Ascending aorta (tissue), 2 donors: ENCODE data around the gene LRRC45. TPM values are rescaled to one million over a fixed set of nuclear protein-coding genes. Genes with fewer than 3 reads are reported as not detected.

Experiments used
- DNase-seq, 2 donors: peaks; one replicate each; pipeline ENCODE4 v3.0.0-alpha.2; 2019; ENCODE audit warnings: low spot score in 2 of 2
- H3K27ac ChIP-seq, 2 donors: fragments of 200-600 bp; sonication (generic); one replicate each; pipeline ENCODE4 v1.5.1; 2016 to 2017; ENCODE audit warnings: mild to moderate bottlenecking in 1 of 2
- H3K27me3 ChIP-seq: fragments of 200-600 bp; sonication (generic); one replicate; pipeline ENCODE4 v1.5.1; 2017
- H3K36me3 ChIP-seq, 2 donors: fragments of 200-600 bp; sonication (generic); one replicate each; pipeline ENCODE4 v1.5.1; 2016
- H3K4me1 ChIP-seq, 2 donors: fragments of 200-600 bp; sonication (generic); one replicate each; pipeline ENCODE4 v1.5.1; 2016 to 2017; ENCODE audit warnings: mild to moderate bottlenecking in 1 of 2
- H3K4me3 ChIP-seq, 2 donors: fragments of 200-600 bp; sonication (generic); one replicate each; pipeline ENCODE4 v1.5.1; 2016 to 2017; ENCODE audit warnings: mild to moderate bottlenecking in 1 of 2
- H3K9me3 ChIP-seq, 2 donors: fragments of 200-600 bp; sonication (generic); one replicate each; pipeline ENCODE4 v1.5.1; 2016
- CTCF ChIP-seq, 3 experiments: fragments of 200-600 bp in 2 of 3; fragments of 450-650 bp in 1 of 3; sonication (generic) in 2 of 3; IDR thresholded peaks; one replicate each; pipeline ENCODE4 v1.5.1; 2016 to 2019; ENCODE audit warnings: antibody characterized with exemption in 3 of 3, mild to moderate bottlenecking in 1 of 3, moderate library complexity in 1 of 3
- intact Hi-C: fragments of 100-400 bp; cut with DNase I; formaldehyde crosslinking; loops from one replicate; pipeline ENCODE4 v1.15.1; 2023
- total RNA-seq: library from RNA; depleted of rRNA; stranded (reverse); fragments of >200 nt; gene quantifications from one replicate; pipeline ENCODE4 v1.1.0, GENCODE V29; 2016

LRRC45 gene
- total RNA-seq, 1 donor from 2014 or later, result 2.0 TPM

GRCh38 chr17:82049106-82049505 is 26.0 kb downstream of the LRRC45 start:
- H3K9me3 ChIP-seq, result no peaks in the 10 kb centered on the region
- H3K27ac ChIP-seq, result no peak overlapping the region
- H3K4me1 ChIP-seq, result peaks cover 18 to 19% of the 10 kb centered on the region in 2 donors
- no peaks in the 10 kb centered on the region for H3K27me3 ChIP-seq
- H3K4me3 ChIP-seq, result no peak overlapping the region
- DNase-seq, result no peak
- no peak for TF ChIP-seq CTCF (IDR thresholded peaks at IDR 0.05)
- peaks cover 19 to 36% of the 10 kb centered on the region in 2 donors for H3K36me3 ChIP-seq
- intact Hi-C loops, result no loop called here

- no peak for DNase-seq
- H3K9me3 ChIP-seq, result no peaks in the 10 kb centered on the region
- H3K36me3 ChIP-seq, result peaks cover 24 to 41% of the 10 kb centered on the region in 2 donors
- TF ChIP-seq CTCF (IDR thresholded peaks at IDR 0.05), result no peak
- no peak overlapping the region for H3K4me3 ChIP-seq
- H3K27ac ChIP-seq, result no peak overlapping the region
- intact Hi-C loops, result no loop called here
- no peaks in the 10 kb centered on the region for H3K27me3 ChIP-seq
- H3K4me1 ChIP-seq, result peaks cover 18 to 19% of the 10 kb centered on the region in 2 donors
Measured at GRCh38 chr17:82049521-82049971, 26.4 kb downstream of the LRRC45 start.

DNA sequence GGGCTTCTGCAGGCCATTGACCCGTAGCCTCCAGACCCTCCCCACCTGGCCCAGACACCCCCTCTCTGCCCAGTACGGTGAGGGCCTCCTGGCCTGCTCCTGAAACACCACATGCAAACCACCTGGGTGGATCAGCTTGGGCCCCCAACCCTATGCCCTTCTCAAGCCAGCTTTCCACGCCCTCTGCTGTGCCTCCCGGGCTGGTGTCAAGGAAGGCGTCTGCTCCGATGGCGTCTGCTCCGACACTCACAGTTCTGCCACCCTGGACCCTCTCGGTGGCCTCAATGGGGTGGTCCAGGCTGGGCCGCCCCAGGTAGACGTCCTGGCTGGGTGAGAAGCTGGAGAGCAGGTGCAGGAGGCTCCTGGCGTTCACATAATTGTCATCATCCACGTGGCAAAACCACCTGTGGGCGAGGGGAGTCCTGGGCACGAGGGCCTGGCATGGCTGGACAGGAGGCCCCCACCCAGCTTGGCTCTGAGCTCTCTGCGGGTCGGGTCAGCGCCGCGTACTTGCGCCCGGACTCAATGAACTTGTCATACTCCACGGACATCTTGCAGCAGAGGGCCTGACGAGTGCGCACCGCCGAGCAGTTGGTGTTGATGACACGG is 27.2 kb downstream of the LRRC45 start:
- peaks cover 18 to 19% of the 10 kb centered on the region in 2 donors for H3K4me1 ChIP-seq
- H3K9me3 ChIP-seq, result no peaks in the 10 kb centered on the region
- H3K36me3 ChIP-seq, result peaks cover 31 to 48% of the 10 kb centered on the region in 2 donors
- no peaks in the 10 kb centered on the region for H3K27me3 ChIP-seq
- peak overlapping the region in 1 of 2 donors; percentile 11 for H3K27ac ChIP-seq
- peak overlapping the region; percentile 83 to 94 for H3K4me3 ChIP-seq
- no peak for DNase-seq
- intact Hi-C loops, result loop anchor here (2.0 kb wide), 2 partner anchors 15 to 27 kb away; partner anchors contain the start of genes CENPX, DUS1L and LRRC45
- TF ChIP-seq CTCF (IDR thresholded peaks at IDR 0.05), result no peak

DNA sequence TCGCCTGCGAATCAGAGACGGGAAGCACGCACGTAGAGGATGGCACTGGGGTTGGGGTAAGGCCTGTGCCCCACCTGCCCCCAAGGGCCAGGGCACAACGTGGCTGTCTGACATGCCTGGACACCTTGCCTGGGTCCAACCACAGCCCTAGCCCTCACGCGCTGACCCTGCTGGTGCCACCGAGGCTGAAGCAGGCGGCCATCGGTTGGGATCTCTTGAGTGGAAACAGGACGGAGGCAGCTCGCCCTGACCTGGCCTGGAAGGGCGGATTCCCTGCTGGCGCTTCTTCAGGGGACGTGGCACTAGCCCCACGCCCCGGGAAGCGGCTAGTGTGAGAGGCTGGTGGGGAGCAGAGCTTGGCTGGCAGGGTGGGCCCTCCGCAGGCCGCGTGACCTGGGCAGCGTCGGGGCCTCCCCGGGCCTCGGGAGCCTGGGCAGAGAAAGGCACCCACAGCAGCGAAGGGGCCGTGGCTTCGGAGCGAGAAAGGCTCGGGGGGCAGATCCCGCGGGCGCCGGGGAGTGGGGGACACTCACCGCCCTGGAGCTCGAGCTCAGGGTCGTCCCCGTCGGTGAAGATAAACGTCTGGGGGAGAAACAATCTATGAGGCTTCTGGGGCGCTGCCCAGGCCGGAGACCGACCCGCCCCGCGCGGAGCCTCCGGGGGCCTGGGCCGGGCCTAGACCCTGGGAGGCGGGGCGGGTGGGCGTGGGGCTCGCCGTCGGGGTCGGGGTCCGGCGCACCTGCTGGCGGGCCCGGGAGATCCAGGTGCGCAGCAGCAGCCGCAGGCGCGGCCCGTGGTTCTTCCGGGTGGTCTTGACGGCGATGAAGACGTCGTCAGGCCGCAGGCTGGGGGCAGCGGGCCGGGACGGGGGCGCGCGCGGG is 27.9 kb downstream of the LRRC45 start:
- intact Hi-C loops, result loop anchor here (2.0 kb wide), 2 partner anchors 14 to 28 kb away; partner anchors contain the start of genes CENPX, DUS1L and LRRC45
- TF ChIP-seq CTCF (IDR thresholded peaks at IDR 0.05), result no peak
- H3K9me3 ChIP-seq, result no peaks in the 10 kb centered on the region
- H3K36me3 ChIP-seq, result peaks cover 38 to 55% of the 10 kb centered on the region in 2 donors
- no peaks in the 10 kb centered on the region for H3K27me3 ChIP-seq
- H3K4me1 ChIP-seq, result peaks cover 18 to 19% of the 10 kb centered on the region in 2 donors
- H3K27ac ChIP-seq, result peak overlapping the region; percentile 11 to 14
- H3K4me3 ChIP-seq, result peak overlapping the region; percentile 83 to 94
- no peak for DNase-seq

GRCh38 chr17:82051776-82052637 is 28.9 kb downstream of the LRRC45 start, which contains the start of the genes GPS1 and RFNG:
Gene GPS1, plus strand, starts transcription at chr17:82051898. Its CDS starts 34 bp downstream, at chr17:82051932.
Gene RFNG, minus strand, starts transcription at chr17:82051811. Its CDS starts 45 bp downstream, at chr17:82051766.
- peak within 1 kb of the TSS; percentile 83 to 94 for H3K4me3 ChIP-seq
- intact Hi-C loops, result loop anchor here (2.0 kb wide), 2 partner anchors 13 to 29 kb away; partner anchors contain the start of genes CENPX, DUS1L and LRRC45
- TF ChIP-seq CTCF (IDR thresholded peaks at IDR 0.05), result no peak
- peak in 1 of 2 donors; percentile 80 for DNase-seq
- H3K27ac ChIP-seq, result peak within 1 kb of the TSS; percentile 11 to 14
- H3K27me3 ChIP-seq, result no peaks in the 10 kb centered on the region
- peaks cover 47 to 63% of the 10 kb centered on the region in 2 donors for H3K36me3 ChIP-seq
- no peaks in the 10 kb centered on the region for H3K9me3 ChIP-seq
- H3K4me1 ChIP-seq, result peaks cover 18 to 19% of the 10 kb centered on the region in 2 donors
